Testis (tissue), 3 donors: ENCODE results near the gene TMEM52. TPM values are rescaled to one million over a fixed set of nuclear protein-coding genes. Genes with fewer than 3 reads are reported as not detected.

ENCODE experiments used
- DNase-seq: peaks from one replicate; pipeline ENCODE4 v3.0.0-alpha.2; 2019
- H3K27ac ChIP-seq, 2 donors: fragments of 200-600 bp; sonication (generic); one replicate each; pipeline ENCODE4 v1.5.1; 2019
- H3K27me3 ChIP-seq: fragments of 200-600 bp; sonication (generic); one replicate; pipeline ENCODE4 v1.5.1; 2019
- H3K36me3 ChIP-seq: fragments of 200-600 bp; sonication (generic); one replicate; pipeline ENCODE4 v1.5.1; 2017; ENCODE audit warnings: low read depth; ENCODE audit errors: missing control alignments
- H3K4me1 ChIP-seq: fragments of 200-600 bp; sonication (generic); one replicate; pipeline ENCODE4 v1.5.1; 2019
- H3K4me3 ChIP-seq, 2 donors: fragments of 200-600 bp; sonication (generic); one replicate each; pipeline ENCODE4 v1.5.1; 2017 to 2019
- H3K9me3 ChIP-seq: fragments of 200-600 bp; sonication (generic); one replicate; pipeline ENCODE4 v1.5.1; 2017
- CTCF ChIP-seq, 3 experiments: fragments of 450-650 bp in 2 of 3; fragments of 200-600 bp in 1 of 3; sonication (generic) in 1 of 3; IDR thresholded peaks; one replicate each; pipeline ENCODE4 v1.5.1; 2016 to 2019; ENCODE audit warnings: antibody characterized with exemption in 3 of 3, mild to moderate bottlenecking in 2 of 3, moderate library complexity in 1 of 3
- POLR2A ChIP-seq: fragments of 450-650 bp; IDR thresholded peaks from one replicate; pipeline ENCODE4 v1.6.1; 2017; ENCODE audit warnings: antibody characterized with exemption, mild to moderate bottlenecking, moderate library complexity
- WGBS, 2 donors: methylation state at CpG; one replicate each; pipeline ENCODE4 v1.1.5; 2018; 5-methylcytosine and 5-hydroxymethylcytosine counted together
- intact Hi-C: fragments of 100-400 bp; cut with DNase I; formaldehyde crosslinking; loops from one replicate; pipeline ENCODE4 v1.15.1; 2023; ENCODE audit warnings: low total_unique reads
- polyA plus RNA-seq: library from polyadenylated mRNA; stranded (reverse); fragments of 350-450 nt; fragmentation: Illumina TruSeq; extraction: RNeasy Lipid Tissue Mini Kit (QIAGEN cat#74804); gene quantifications from one replicate; pipeline ENCODE4 v1.2.3, GENCODE V29; 2014; ENCODE audit warnings: low read depth, low replicate concordance; ENCODE audit not compliant: insufficient read depth
- total RNA-seq, 2 donors: library from RNA; depleted of rRNA; stranded (reverse); fragments of >200 nt; gene quantifications; one replicate each; pipeline ENCODE4 v1.2.3, GENCODE V29; 2016

Gene TMEM52
- total and polyA plus RNA-seq, 3 donors from 2014 or later = 40.8 to 143 (median 74.0) TPM

- peaks cover 5% of the 10 kb centered on the region for H3K4me1 ChIP-seq
- no peak overlapping the region for H3K4me3 ChIP-seq
- H3K27ac ChIP-seq = no peak overlapping the region
- no peaks in the 10 kb centered on the region for H3K9me3 ChIP-seq
- intact Hi-C loops = no loop called here
- H3K36me3 ChIP-seq = no peaks in the 10 kb centered on the region
- TF ChIP-seq CTCF (IDR thresholded peaks at IDR 0.05) (no peak), POLR2A (no peak)
- no peaks in the 10 kb centered on the region for H3K27me3 ChIP-seq
- DNase-seq = no peak
- WGBS, 2 donors = 81 to 89% methylated on average over 13 to 26 of the region's 26 CpGs
Measured at GRCh38 chr1:1926346-1926811, 7.3 kb upstream of the TMEM52 start.

- 86 to 89% methylated on average over 20 to 27 of the region's 27 CpGs for WGBS, 2 donors
- TF ChIP-seq POLR2A (no peak), CTCF (IDR thresholded peaks at IDR 0.05) (no peak)
Measured at GRCh38 chr1:1925437-1926345, 6.6 kb upstream of the TMEM52 start.

GRCh38 chr1:1924849-1925248, 5.8 kb upstream of the TMEM52 start:
- no peaks in the 10 kb centered on the region for H3K27me3 ChIP-seq
- peaks cover 5% of the 10 kb centered on the region for H3K4me1 ChIP-seq
- no peaks in the 10 kb centered on the region for H3K36me3 ChIP-seq
- no peak overlapping the region for H3K4me3 ChIP-seq
- no peak for DNase-seq
- TF ChIP-seq POLR2A (no peak), CTCF (IDR thresholded peaks at IDR 0.05) (no peak)
- intact Hi-C loops = no loop called here
- H3K27ac ChIP-seq = no peak overlapping the region
- no peaks in the 10 kb centered on the region for H3K9me3 ChIP-seq
- 88 to 93% methylated on average over 19 to 21 of the region's 21 CpGs for WGBS, 2 donors

More at GRCh38 chr1:1925437-1926345, 6.6 kb upstream of the TMEM52 start:
- intact Hi-C loops = no loop called here
- no peaks in the 10 kb centered on the region for H3K9me3 ChIP-seq
- DNase-seq = no peak
- no peaks in the 10 kb centered on the region for H3K27me3 ChIP-seq
- no peak overlapping the region for H3K4me3 ChIP-seq
- H3K36me3 ChIP-seq = no peaks in the 10 kb centered on the region
- no peak overlapping the region for H3K27ac ChIP-seq
- peaks cover 5% of the 10 kb centered on the region for H3K4me1 ChIP-seq

- Histone ChIP-seq H3K9me3 (no peaks in the 10 kb centered on the region), H3K36me3 (no peaks in the 10 kb centered on the region), H3K4me3 (no peak overlapping the region), H3K27ac (no peak overlapping the region), H3K27me3 (no peaks in the 10 kb centered on the region), H3K4me1 (peaks cover 5% of the 10 kb centered on the region)
- TF ChIP-seq CTCF (IDR thresholded peaks at IDR 0.05) (no peak), POLR2A (no peak)
- intact Hi-C loops = no loop called here
- WGBS, 2 donors = 42% methylated on average over 14 of the region's 18 CpGs; no CpG with 5 or more reads in 1 of the 2 donors
- no peak for DNase-seq
Measured at GRCh38 chr1:1924386-1924785, 5.3 kb upstream of the TMEM52 start.
